Lung (tissue), 12 donors: ENCODE measurements around the gene POP5. TPM values are rescaled to one million over a fixed set of nuclear protein-coding genes. Genes with fewer than 3 reads are reported as not detected.

Experiments used
- ATAC-seq: fragments of 200-7000 bp; cut with Tn5 transposase; one replicate; pipeline ENCODE4 v1.9.1; 2020; ENCODE audit warnings: moderate number of reproducible peaks; ENCODE audit not compliant: insufficient read depth, low FRiP score
- DNase-seq, 3 donors: peaks; one replicate each; pipeline ENCODE4 v3.0.0-alpha.2; 2013 to 2017
- H3K27ac ChIP-seq, 2 donors: one replicate each; pipeline ENCODE4 v1.5.1; 2013; ENCODE audit warnings: mild to moderate bottlenecking in 2 of 2, moderate library complexity in 2 of 2, control low read depth in 1 of 2, inconsistent platforms in 1 of 2, low read depth in 1 of 2, low read length in 1 of 2
- H3K27me3 ChIP-seq, 3 donors: one replicate each; pipeline ENCODE4 v1.5.1; 2013; ENCODE audit warnings: low read length in 2 of 3; ENCODE audit not compliant: control insufficient read depth in 3 of 3, insufficient read depth in 3 of 3
- H3K36me3 ChIP-seq, 4 donors: one replicate each; pipeline ENCODE4 v1.5.1; 2013; ENCODE audit warnings: low read length in 4 of 4, mild to moderate bottlenecking in 1 of 4, moderate library complexity in 1 of 4; ENCODE audit not compliant: control insufficient read depth in 4 of 4, insufficient read depth in 4 of 4
- H3K4me1 ChIP-seq, 5 donors: one replicate each; pipeline ENCODE4 v1.5.1; 2013; ENCODE audit warnings: low read length in 5 of 5, mild to moderate bottlenecking in 2 of 5, moderate library complexity in 1 of 5; ENCODE audit not compliant: control insufficient read depth in 5 of 5, insufficient read depth in 5 of 5
- H3K4me3 ChIP-seq: one replicate; pipeline ENCODE4 v1.5.1; 2013; ENCODE audit warnings: mild to moderate bottlenecking, control low read depth, moderate library complexity
- H3K9ac ChIP-seq, 2 donors: one replicate each; pipeline ENCODE4 v1.5.1; 2013; ENCODE audit warnings: low read length in 2 of 2, control low read depth in 1 of 2; ENCODE audit not compliant: insufficient read depth in 1 of 2
- H3K9me3 ChIP-seq, 4 donors: one replicate each; pipeline ENCODE4 v1.5.1; 2013; ENCODE audit warnings: low read length in 3 of 4, mild to moderate bottlenecking in 1 of 4, moderate library complexity in 1 of 4; ENCODE audit not compliant: control insufficient read depth in 4 of 4, insufficient read depth in 3 of 4
- CTCF ChIP-seq: IDR thresholded peaks from 2 replicates; pipeline ENCODE4 v1.5.1; 2012; ENCODE audit warnings: mild to moderate bottlenecking; ENCODE audit errors: control extremely low read depth, extremely low read depth
- WGBS, 2 donors: extraction: QIAGEN DNeasy Blood & Tissue Kit; methylation state at CpG; one replicate each; pipeline ENCODE4 v1.1.7; 2013; 5-methylcytosine and 5-hydroxymethylcytosine counted together
- polyA plus RNA-seq, 2 donors: library from polyadenylated mRNA; stranded (reverse); fragments of 200-250 nt; gene quantifications; one replicate each; pipeline ENCODE4 v1.2.1, GENCODE V29; 2013
- total RNA-seq, 2 donors: library from RNA; depleted of rRNA in 1 of 2; stranded (reverse); fragments of >200 nt in 1 of 2; gene quantifications; one replicate each; pipeline ENCODE4 v1.2.1, GENCODE V29; 2014 to 2021
- donor health status: control.
- donor health status: control.
- donor health status: Bipolar disorder and iron deficiency.
- donor health status: healthy.
- donor health status: DM: yes; HTN: yes; CAD: no.

Gene POP5
- total and polyA plus RNA-seq, 4 donors: 22.1 to 62.1 (median 39.3) TPM

- no peaks in the 10 kb centered on the region for H3K27me3 ChIP-seq
- H3K27ac ChIP-seq: peak overlapping the region in 1 of 2 donors; percentile 9
- H3K36me3 ChIP-seq: peaks cover 30 to 58% (median 55%) of the 10 kb centered on the region in 4 donors
- no peaks in the 10 kb centered on the region for H3K9me3 ChIP-seq
- H3K4me3 ChIP-seq: no peak overlapping the region
- TF ChIP-seq CTCF: no peak
- 80% methylated on average over 5 of the region's 5 CpGs for WGBS, 2 donors
- no peaks in the 10 kb centered on the region for H3K4me1 ChIP-seq
- ATAC-seq (no peak), DNase-seq (no peak)
- no peak overlapping the region for H3K9ac ChIP-seq
These were observed 9.9 kb downstream of the POP5 start for GRCh38 chr12:120571299-120571698.

DNA sequence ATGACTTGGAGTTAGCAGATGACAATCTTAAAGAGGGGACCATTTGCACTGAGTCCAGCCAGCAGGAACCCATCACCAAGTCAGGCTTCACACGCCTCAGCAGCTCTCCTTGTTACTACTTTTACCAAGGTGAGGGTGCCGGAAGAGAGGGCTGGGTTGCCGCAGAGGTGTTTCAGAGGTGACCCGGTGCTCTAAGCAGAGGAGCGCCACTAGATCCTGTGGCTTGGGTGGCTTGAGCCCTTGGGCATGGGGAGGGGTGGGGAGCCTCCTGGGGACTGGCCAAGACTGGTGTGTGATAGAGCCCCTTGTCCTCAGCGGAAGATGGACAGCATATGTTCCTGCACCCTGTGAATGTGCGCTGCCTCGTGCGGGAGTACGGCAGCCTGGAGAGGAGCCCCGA lies 17.7 kb downstream of the POP5 start:
- DNase-seq (no peak), ATAC-seq (no peak)
- H3K27ac ChIP-seq: no peak overlapping the region
- TF ChIP-seq CTCF: no peak
- H3K4me1 ChIP-seq: no peaks in the 10 kb centered on the region
- 96% methylated on average over 11 of the region's 11 CpGs for WGBS, 2 donors
- no peak overlapping the region for H3K4me3 ChIP-seq
- no peaks in the 10 kb centered on the region for H3K27me3 ChIP-seq
- no peaks in the 10 kb centered on the region for H3K9me3 ChIP-seq
- H3K36me3 ChIP-seq: peaks cover 44 to 64% (median 54%) of the 10 kb centered on the region in 4 donors
- H3K9ac ChIP-seq: no peak overlapping the region

- no peak overlapping the region for H3K27ac ChIP-seq
- no peak for ATAC-seq
- no peak for DNase-seq
These were observed 18.3 kb downstream of the POP5 start for GRCh38 chr12:120562906-120563305.

More at GRCh38 chr12:120562906-120563305, 18.3 kb downstream of the POP5 start:
- WGBS, 2 donors: 88 to 91% methylated on average over 8 of the region's 8 CpGs
- Histone ChIP-seq H3K9me3 (no peaks in the 10 kb centered on the region), H3K9ac (no peak overlapping the region), H3K36me3 (peaks cover 44 to 63% (median 52%) of the 10 kb centered on the region in 4 donors), H3K4me1 (no peaks in the 10 kb centered on the region), H3K27me3 (no peaks in the 10 kb centered on the region), H3K4me3 (no peak overlapping the region)
- TF ChIP-seq CTCF: no peak
